GM19324 (cell line): ENCODE measurements around the gene C16orf87.
"Not testable (repeated sequence)": the region's sequence is repeated elsewhere in the genome, so short reads cannot be mapped to it uniquely, and the experiment has no call there.

Source experiments
- ATAC-seq: cut with Tn5 transposase; IDR thresholded peaks from one replicate; pipeline ENCODE4 v1.9.1; 2021; ENCODE audit warnings: mild to moderate bottlenecking, moderate library complexity; ENCODE audit not compliant: unreplicated experiment, low FRiP score

The C16orf87 gene

GRCh38 chr16:46803373-46803772 lies 27.6 kb downstream of the C16orf87 start:
- ATAC-seq = no peak

- ATAC-seq = no peak
Measured at GRCh38 chr16:46801428-46802049, 29.4 kb downstream of the C16orf87 start.

GRCh38 chr16:46800494-46800893 lies 30.5 kb downstream of the C16orf87 start:
- no peak for ATAC-seq

- no peak for ATAC-seq
Measured at GRCh38 chr16:46797501-46797900, 33.5 kb downstream of the C16orf87 start.

GRCh38 chr16:46796764-46797269 lies 34.2 kb downstream of the C16orf87 start:
- no peak for ATAC-seq

GRCh38 chr16:46793841-46794240 lies 37.1 kb downstream of the C16orf87 start:
- ATAC-seq = no peak

GRCh38 chr16:46790599-46791270 lies 40.2 kb downstream of the C16orf87 start:
- no peak for ATAC-seq

GRCh38 chr16:46789499-46790414 lies 41.2 kb downstream of the C16orf87 start:
- ATAC-seq = peak; percentile 94

GRCh38 chr16:46788891-46789474 lies 42.0 kb downstream of the C16orf87 start:
- ATAC-seq = no peak

GRCh38 chr16:46787909-46788308 lies 43.1 kb downstream of the C16orf87 start:
- no peak for ATAC-seq

GRCh38 chr16:46785076-46785845 lies 45.7 kb downstream of the C16orf87 start:
- ATAC-seq = no peak

GRCh38 chr16:46784569-46784968 lies 46.4 kb downstream of the C16orf87 start:
- ATAC-seq = not testable (repeated sequence)

GRCh38 chr16:46783800-46784199 lies 47.2 kb downstream of the C16orf87 start:
- no peak for ATAC-seq

- ATAC-seq = no peak
Measured at GRCh38 chr16:46782320-46782719, 48.7 kb downstream of the C16orf87 start.

GRCh38 chr16:46777804-46778203 lies 53.2 kb downstream of the C16orf87 start:
- no peak for ATAC-seq

GRCh38 chr16:46775214-46775613 lies 55.8 kb downstream of the C16orf87 start:
- ATAC-seq = no peak

- no peak for ATAC-seq
Measured at GRCh38 chr16:46774743-46775177, 56.2 kb downstream of the C16orf87 start.

- ATAC-seq = no peak
Measured at GRCh38 chr16:46772463-46772862, 58.5 kb downstream of the C16orf87 start.

- ATAC-seq = no peak
Measured at GRCh38 chr16:46768809-46769208, 62.2 kb downstream of the C16orf87 start.

GRCh38 chr16:46765050-46765449 lies 65.9 kb downstream of the C16orf87 start:
- no peak for ATAC-seq
